Left kidney (tissue), 8 donors: Measurements from ENCODE around the gene SKOR1. TPM values are rescaled to one million over a fixed set of nuclear protein-coding genes. Genes with fewer than 3 reads are reported as not detected.

ENCODE experiments used
- DNase-seq: peaks from one replicate; pipeline ENCODE4 v3.0.0-alpha.2; 2013
- long read RNA-seq, 8 donors: transcript quantifications; one replicate each; lab custom pipeline, GENCODE V29; 2026
- polyA plus RNA-seq: library from polyadenylated mRNA; unstranded; fragments of 120-200 nt; gene quantifications from one replicate; pipeline ENCODE4 v1.2.1, GENCODE V29; 2013; ENCODE audit not compliant: insufficient read length

The SKOR1 gene
- polyA plus RNA-seq: 0.70 TPM
- long read RNA-seq, donor 1: 0 reads
- long read RNA-seq, donor 2: 0 reads
- long read RNA-seq, donor 3: 0 reads
- long read RNA-seq, donor 4: 0 reads
- long read RNA-seq, donor 5: 0 reads
- long read RNA-seq, donor 6: 0 reads
- long read RNA-seq, donor 7: 0 reads
- long read RNA-seq, donor 8: 0 reads

GRCh38 chr15:67824976-67825880 is at the start of gene SKOR1:
Gene SKOR1, plus strand, starts transcription at chr15:67825509. Its CDS starts 94 bp downstream, at chr15:67825603.
- no peak for DNase-seq

GRCh38 chr15:67775998-67776397 is 49.3 kb upstream of the SKOR1 start:
- DNase-seq: no peak

- DNase-seq: no peak
Observed at GRCh38 chr15:67776600-67776999, 48.7 kb upstream of the SKOR1 start.

GRCh38 chr15:67777071-67777470 is 48.2 kb upstream of the SKOR1 start:
- DNase-seq: no peak

- DNase-seq: no peak
Observed at GRCh38 chr15:67777773-67778172, 47.5 kb upstream of the SKOR1 start.

GRCh38 chr15:67778968-67779548 is 46.3 kb upstream of the SKOR1 start:
- no peak for DNase-seq

- DNase-seq: no peak
Observed at GRCh38 chr15:67779549-67780111, 45.7 kb upstream of the SKOR1 start.

GRCh38 chr15:67781061-67781460 is 44.2 kb upstream of the SKOR1 start:
- no peak for DNase-seq

GRCh38 chr15:67781907-67782690 is 43.2 kb upstream of the SKOR1 start:
- no peak for DNase-seq

GRCh38 chr15:67782691-67782991 is 42.7 kb upstream of the SKOR1 start:
- no peak for DNase-seq

- DNase-seq: no peak
Observed at GRCh38 chr15:67783303-67783702, 42.0 kb upstream of the SKOR1 start.

- DNase-seq: no peak
Observed at GRCh38 chr15:67784090-67784781, 41.1 kb upstream of the SKOR1 start.

- no peak for DNase-seq
Observed at GRCh38 chr15:67784856-67785430, 40.4 kb upstream of the SKOR1 start.

GRCh38 chr15:67785431-67785830 is 39.9 kb upstream of the SKOR1 start:
- no peak for DNase-seq

GRCh38 chr15:67786646-67787045 is 38.7 kb upstream of the SKOR1 start:
- DNase-seq: no peak

- no peak for DNase-seq
Observed at GRCh38 chr15:67788986-67789385, 36.3 kb upstream of the SKOR1 start.

GRCh38 chr15:67790610-67791319 is 34.5 kb upstream of the SKOR1 start:
- no peak for DNase-seq

GRCh38 chr15:67792250-67792942 is 32.9 kb upstream of the SKOR1 start:
- peak; percentile 46 for DNase-seq

- DNase-seq: no peak
Observed at GRCh38 chr15:67794832-67795574, 30.3 kb upstream of the SKOR1 start.
